HCT116 (cell line): ENCODE measurements around the gene ADARB2. TPM values are rescaled to one million over a fixed set of nuclear protein-coding genes. Genes with fewer than 3 reads are reported as not detected.

ENCODE experiments used
- ATAC-seq: fragments of 200-7000 bp; cut with Tn5 transposase; 2 replicates; pipeline ENCODE4 v1.9.1; 2020; ENCODE audit warnings: mild to moderate bottlenecking, moderate library complexity
- BruUV-seq: library from RNA; stranded (reverse); fragments of 400-500 nt; replicated peaks from 2 replicates; lab custom pipeline; 2021; lab: Mats Ljungman, UMichigan
- CTCF ChIA-PET: fragments of 300-600 bp; sonication (Branson Sonifier 250); formaldehyde crosslinking; loops from one replicate; lab custom pipeline; 2021; ENCODE audit warnings: antibody characterized with exemption; lab: Charles Lee
- POLR2A ChIA-PET: fragments of 300-600, 350-600 bp; sonication (Branson Sonifier 250); formaldehyde crosslinking; loops from one replicate; lab custom pipeline; 2021; ENCODE audit warnings: antibody characterized with exemption; lab: Charles Lee
- RAD21 ChIA-PET, 2 experiments: fragments of 300-600 bp; sonication (Branson Sonifier 250); formaldehyde crosslinking; loops; one replicate each; lab custom pipeline; 2023; ENCODE audit warnings: low total read pairs in 2 of 2; ENCODE audit not compliant: uncharacterized antibody in 2 of 2, unreplicated experiment in 2 of 2, low non-redundant PET in 1 of 2; lab: Charles Lee
- DNase-seq: peaks from one replicate; pipeline ENCODE4 v3.0.0-alpha.2; 2010; ENCODE audit warnings: low read depth, low spot score
- H2AFZ ChIP-seq: fragments of 200-600 bp; shearing (Covaris generic), sonication (generic); 2 replicates; pipeline ENCODE4 v1.6.1; 2017; ENCODE audit warnings: low read depth, mixed run types, mixed read lengths, antibody characterized with exemption, low read length; ENCODE audit not compliant: poor library complexity, severe bottlenecking
- H3K27ac ChIP-seq: 2 replicates; pipeline ENCODE4 v1.5.1; 2012; ENCODE audit warnings: low read depth, low read length
- H3K27me3 ChIP-seq: fragments of 200-600 bp; sonication (generic); 2 replicates; pipeline ENCODE4 v1.6.1; 2016; ENCODE audit warnings: mixed run types, low read length, mixed read lengths; ENCODE audit not compliant: insufficient read depth
- H3K36me3 ChIP-seq, 2 experiments: fragments of 200-500 bp in 1 of 2; fragments of 200-600 bp in 1 of 2; sonication (Bioruptor generic) in 1 of 2; sonication (generic) in 1 of 2; 2 replicates each; pipeline versions ENCODE4 v1.5.1 to v1.6.1; 2014 to 2016; ENCODE audit warnings: low read length in 2 of 2, inconsistent platforms in 1 of 2, mixed read lengths in 1 of 2, mixed run types in 1 of 2; ENCODE audit not compliant: insufficient read depth in 2 of 2, control insufficient read depth in 1 of 2
- H3K4me1 ChIP-seq, 2 experiments: fragments of 200-600 bp in 1 of 2; sonication (generic) in 1 of 2; 2 replicates each; pipeline versions ENCODE4 v1.5.1 to v1.6.1; 2012 to 2017; ENCODE audit warnings: low read length in 2 of 2, inconsistent platforms in 1 of 2, mild to moderate bottlenecking in 1 of 2, mixed read lengths in 1 of 2, mixed run types in 1 of 2, moderate library complexity in 1 of 2; ENCODE audit not compliant: insufficient read depth in 2 of 2, control insufficient read depth in 1 of 2
- H3K4me2 ChIP-seq: fragments of 200-600 bp; sonication (generic); 2 replicates; pipeline ENCODE4 v1.6.1; 2017; ENCODE audit warnings: mixed run types, low read length, mixed read lengths
- H3K4me3 ChIP-seq, 2 experiments: fragments of 200-600 bp in 1 of 2; sonication (generic) in 1 of 2; replicated peaks in 1 of 2; 2 replicates each; pipeline ENCODE4 v1.5.1; 2011 to 2016; ENCODE audit warnings: low read length in 2 of 2, control low read depth in 1 of 2, low read depth in 1 of 2, mild to moderate bottlenecking in 1 of 2, mixed read lengths in 1 of 2, mixed run types in 1 of 2
- H3K79me2 ChIP-seq: fragments of 200-600 bp; sonication (generic); 2 replicates; pipeline ENCODE4 v1.6.1; 2017; ENCODE audit warnings: mild to moderate bottlenecking, mixed run types, low read length, moderate library complexity, mixed read lengths; ENCODE audit not compliant: insufficient read depth
- H3K9ac ChIP-seq: fragments of 200-600 bp; sonication (generic); 2 replicates; pipeline ENCODE4 v1.6.1; 2016; ENCODE audit warnings: low read length, mixed read lengths
- H3K9me2 ChIP-seq: fragments of 200-600 bp; sonication (generic), shearing (Covaris generic); 2 replicates; pipeline ENCODE4 v1.6.1; 2017; ENCODE audit warnings: mixed run types, mild to moderate bottlenecking, moderate library complexity; ENCODE audit not compliant: insufficient read depth
- H3K9me3 ChIP-seq, 2 experiments: fragments of 200-500 bp in 1 of 2; fragments of 200-600 bp in 1 of 2; sonication (Bioruptor generic) in 1 of 2; sonication (generic) in 1 of 2; 2 replicates each; pipeline ENCODE4 v1.6.1; 2014 to 2017; ENCODE audit warnings: low read length in 2 of 2, mixed read lengths in 2 of 2, inconsistent platforms in 1 of 2, low read depth in 1 of 2, mild to moderate bottlenecking in 1 of 2, mixed run types in 1 of 2, moderate library complexity in 1 of 2; ENCODE audit not compliant: control insufficient read depth in 1 of 2, insufficient read depth in 1 of 2
- H4K20me1 ChIP-seq: fragments of 200-600 bp; sonication (generic), shearing (Covaris generic); 2 replicates; pipeline ENCODE4 v1.6.1; 2017; ENCODE audit warnings: mixed run types, mild to moderate bottlenecking, moderate library complexity; ENCODE audit not compliant: insufficient read depth
- ATF3 ChIP-seq: IDR thresholded peaks from 2 replicates; pipeline ENCODE4 v1.6.1; 2012
- CEBPB ChIP-seq: IDR thresholded peaks from 2 replicates; pipeline ENCODE4 v1.6.1; 2012; ENCODE audit warnings: low read depth
- EZH2 ChIP-seq: fragments of 200-600 bp; sonication (generic); IDR thresholded peaks from 2 replicates; pipeline ENCODE4 v1.6.1; 2017; ENCODE audit warnings: antibody characterized with exemption, mixed run types
- EZH2phosphoT487 ChIP-seq: fragments of 200-600 bp; IDR thresholded peaks from 2 replicates; pipeline ENCODE4 v1.6.1; 2018; ENCODE audit warnings: antibody characterized with exemption, borderline replicate concordance
- FOSL1 ChIP-seq: IDR thresholded peaks from 2 replicates; pipeline ENCODE4 v1.6.1; 2012; ENCODE audit warnings: low read depth
- POLR2A ChIP-seq: IDR thresholded peaks from 2 replicates; pipeline ENCODE4 v1.7.0; 2011; ENCODE audit warnings: borderline replicate concordance; ENCODE audit not compliant: insufficient read depth, insufficient read length; ENCODE audit errors: extremely low read depth
- POLR2AphosphoS5 ChIP-seq: IDR thresholded peaks from 2 replicates; pipeline ENCODE4 v1.6.1; 2011; ENCODE audit warnings: mild to moderate bottlenecking, low read depth, low read length, moderate library complexity
- RAD21 ChIP-seq: IDR thresholded peaks from 2 replicates; pipeline ENCODE4 v1.6.1; 2012; ENCODE audit warnings: low read depth, mild to moderate bottlenecking
- REST ChIP-seq: IDR thresholded peaks from 2 replicates; pipeline ENCODE4 v1.6.1; 2012; ENCODE audit warnings: low read depth
- SIN3A ChIP-seq: IDR thresholded peaks from 2 replicates; pipeline ENCODE4 v1.6.1; 2012; ENCODE audit warnings: low read depth
- SP1 ChIP-seq: IDR thresholded peaks from 2 replicates; pipeline ENCODE4 v1.6.1; 2012; ENCODE audit warnings: low read depth
- TCF7L2 ChIP-seq: IDR thresholded peaks from 2 replicates; pipeline ENCODE4 v1.7.0; 2011; ENCODE audit warnings: borderline replicate concordance, inconsistent platforms; ENCODE audit not compliant: insufficient read depth, insufficient read length; ENCODE audit errors: extremely low read depth
- YY1 ChIP-seq: IDR thresholded peaks from 2 replicates; pipeline ENCODE4 v1.6.1; 2011; ENCODE audit warnings: low read length, low read depth, moderate library complexity, mild to moderate bottlenecking; ENCODE audit not compliant: insufficient replicate concordance; ENCODE audit errors: extremely low read depth
- ZBTB33 ChIP-seq: IDR thresholded peaks from 2 replicates; pipeline ENCODE4 v1.6.1; 2011; ENCODE audit warnings: mild to moderate bottlenecking, low read length, moderate library complexity; ENCODE audit not compliant: insufficient replicate concordance; ENCODE audit errors: extremely low read depth
- ZFX ChIP-seq: fragments of 450-650 bp; IDR thresholded peaks from 2 replicates; pipeline ENCODE4 v1.6.1; 2017
- ZNF274 ChIP-seq: fragments of 200-500 bp; sonication (Bioruptor generic); IDR thresholded peaks from 2 replicates; pipeline ENCODE4 v1.6.1; 2014; ENCODE audit warnings: mild to moderate bottlenecking, low read depth, low read length, inconsistent platforms
- intact Hi-C: fragments of 100-400 bp; cut with micrococcal nuclease; formaldehyde crosslinking; loops from 2 replicates; pipeline ENCODE4 v1.10.0; 2022
- total RNA-seq: library from RNA; stranded (reverse); gene quantifications from one replicate; pipeline ENCODE4 v1.2.1, GENCODE V29; 2021; ENCODE audit not compliant: unreplicated experiment

The ADARB2 gene
- total RNA-seq, 1 experiment from 2014 or later: not detected

- RAD21 ChIA-PET: no interaction called here
- Histone ChIP-seq H3K27ac (no peak overlapping the region), H3K4me2 (no peak overlapping the region), H3K27me3 (peaks cover 8% of the 10 kb centered on the region; the same call in 1 of the 2 replicates), H4K20me1 (no peaks in the 10 kb centered on the region), H2AFZ (no peak overlapping the region), H3K4me3 (no peak overlapping the region), H3K79me2 (no peaks in the 10 kb centered on the region), H3K36me3 (no peaks in the 10 kb centered on the region), H3K9ac (no peak overlapping the region), H3K9me3 (no peaks in the 10 kb centered on the region), H3K4me1 (no peaks in the 10 kb centered on the region), H3K9me2 (no peaks in the 10 kb centered on the region)
- no peak for DNase-seq
- intact Hi-C loops: no loop called here
- POLR2A ChIA-PET: no interaction called here
- TF ChIP-seq ZFX (no peak), SP1 (no peak), YY1 (no peak), EZH2 (no peak), TCF7L2 (no peak), POLR2A (no peak), ZNF274 (no peak), ZBTB33 (no peak), EZH2phosphoT487 (no peak), FOSL1 (no peak), CEBPB (no peak), RAD21 (no peak), REST (no peak), SIN3A (no peak), ATF3 (no peak), POLR2AphosphoS5 (no peak)
- no TSS peak for BruUV-seq
- no peak for ATAC-seq
- CTCF ChIA-PET: no interaction called here
Measured at GRCh38 chr10:1311726-1312125, 425.6 kb downstream of the ADARB2 start.
